HG02973 (cell line): ENCODE results near the gene PFN1.

Experiments
- ATAC-seq: cut with Tn5 transposase; IDR thresholded peaks from one replicate; pipeline ENCODE4 v1.9.1; 2021; ENCODE audit warnings: moderate library complexity; ENCODE audit not compliant: unreplicated experiment

The PFN1 gene

GRCh38 chr17:4946312-4946976, 1.9 kb downstream of the PFN1 start:
- no peak for ATAC-seq

- ATAC-seq = no peak
These were observed 2.4 kb downstream of the PFN1 start for GRCh38 chr17:4945944-4946280.

GRCh38 chr17:4945176-4945943, 3.0 kb downstream of the PFN1 start:
- no peak for ATAC-seq

- no peak for ATAC-seq
These were observed 3.7 kb downstream of the PFN1 start for GRCh38 chr17:4944554-4945175.

- ATAC-seq = no peak
These were observed 4.2 kb downstream of the PFN1 start for GRCh38 chr17:4944163-4944553.

GRCh38 chr17:4942760-4943508, 5.4 kb downstream of the PFN1 start:
- ATAC-seq = no peak

GRCh38 chr17:4941319-4941610, 7.1 kb downstream of the PFN1 start:
- no peak for ATAC-seq

GRCh38 chr17:4940555-4941318, 7.6 kb downstream of the PFN1 start:
- peak; percentile 4 for ATAC-seq

GRCh38 chr17:4939796-4940554, 8.4 kb downstream of the PFN1 start, which contains the start of the genes RNF167 and SLC25A11:
Gene RNF167 (plus strand): TSS chr17:4940268. CDS start chr17:4940910, 642 bp downstream.
Gene SLC25A11 (minus strand): TSS chr17:4940046. CDS start chr17:4939910, 136 bp downstream.
- peak; percentile 59 for ATAC-seq

GRCh38 chr17:4939546-4939795, 8.9 kb downstream of the PFN1 start:
- ATAC-seq = peak; percentile 7

GRCh38 chr17:4938688-4939545, 9.4 kb downstream of the PFN1 start:
- ATAC-seq = no peak

- ATAC-seq = no peak
These were observed 10.2 kb downstream of the PFN1 start for GRCh38 chr17:4938069-4938491.

GRCh38 chr17:4937553-4937952, 10.8 kb downstream of the PFN1 start:
- no peak for ATAC-seq

- no peak for ATAC-seq
These were observed 11.9 kb downstream of the PFN1 start for GRCh38 chr17:4936436-4936835.

GRCh38 chr17:4935650-4936049, 12.7 kb downstream of the PFN1 start:
- no peak for ATAC-seq

GRCh38 chr17:4934173-4934979, 14.0 kb downstream of the PFN1 start:
- no peak for ATAC-seq

- no peak for ATAC-seq
These were observed 14.7 kb downstream of the PFN1 start for GRCh38 chr17:4933646-4934045.

- ATAC-seq = no peak
These were observed 15.6 kb downstream of the PFN1 start for GRCh38 chr17:4932756-4933155.

GRCh38 chr17:4931963-4932362, 16.4 kb downstream of the PFN1 start, which contains the start of gene GP1BA:
Gene GP1BA (plus strand): TSS chr17:4932277. CDS start chr17:4932605, 328 bp downstream.
- no peak for ATAC-seq
